Aorta (tissue), 5 donors: ENCODE data around the gene RPTOR. TPM values are rescaled to one million over a fixed set of nuclear protein-coding genes. Genes with fewer than 3 reads are reported as not detected.

Source experiments
- ATAC-seq: fragments of 200-7000 bp; cut with Tn5 transposase; one replicate; pipeline ENCODE4 v1.9.1; 2022; ENCODE audit warnings: moderate library complexity; ENCODE audit not compliant: low FRiP score
- DNase-seq, 2 donors: peaks; one replicate each; pipeline ENCODE4 v3.0.0-alpha.2; 2020
- H3K27ac ChIP-seq, 2 donors: one replicate each; pipeline ENCODE4 v1.5.1; 2013; ENCODE audit warnings: low read length in 2 of 2, mild to moderate bottlenecking in 2 of 2, moderate library complexity in 2 of 2, control low read depth in 1 of 2, inconsistent platforms in 1 of 2, low read depth in 1 of 2
- H3K27me3 ChIP-seq, 2 donors: one replicate each; pipeline ENCODE4 v1.6.1; 2013; ENCODE audit warnings: control low read depth in 1 of 2, low read length in 1 of 2, mild to moderate bottlenecking in 1 of 2, moderate library complexity in 1 of 2; ENCODE audit not compliant: insufficient read depth in 2 of 2, control insufficient read depth in 1 of 2
- H3K36me3 ChIP-seq, 2 donors: one replicate each; pipeline ENCODE4 v1.6.1; 2013; ENCODE audit warnings: control low read depth in 1 of 2, low read length in 1 of 2, mild to moderate bottlenecking in 1 of 2; ENCODE audit not compliant: insufficient read depth in 2 of 2, control insufficient read depth in 1 of 2
- H3K4me1 ChIP-seq, 2 donors: one replicate each; pipeline ENCODE4 v1.6.1; 2013; ENCODE audit warnings: low read length in 2 of 2, control low read depth in 1 of 2, mild to moderate bottlenecking in 1 of 2, moderate library complexity in 1 of 2; ENCODE audit not compliant: insufficient read depth in 2 of 2, control insufficient read depth in 1 of 2
- H3K4me3 ChIP-seq, 2 donors: one replicate each; pipeline ENCODE4 v1.5.1; 2013; ENCODE audit warnings: low read length in 2 of 2, control low read depth in 1 of 2, mild to moderate bottlenecking in 1 of 2
- H3K9me3 ChIP-seq: one replicate; pipeline ENCODE4 v1.6.1; 2013; ENCODE audit warnings: mild to moderate bottlenecking, low read length; ENCODE audit not compliant: control insufficient read depth
- WGBS, 2 donors: extraction: QIAGEN DNeasy Blood & Tissue Kit; methylation state at CpG; one replicate each; pipeline ENCODE4 v1.1.7; 2013; 5-methylcytosine and 5-hydroxymethylcytosine counted together
- intact Hi-C, 2 donors: fragments of 100-400 bp; cut with DNase I; formaldehyde crosslinking; loops; one replicate each; pipeline versions ENCODE4 v1.14.2 to v1.15.0; 2022
- polyA plus RNA-seq, 2 donors: library from polyadenylated mRNA; stranded (reverse); fragments of 200-250 nt; gene quantifications; one replicate each; pipeline ENCODE4 v1.2.3, GENCODE V29; 2013
- total RNA-seq, 2 donors: library from RNA; stranded (reverse); fragmentation: NEBNext Ultra II Directional; extraction: Animal tissue kit (Norgen Biotek cat#: 25700); gene quantifications; one replicate each; pipeline ENCODE4 v1.2.1, GENCODE V29; 2021
- donor health status: healthy with polysubstance abuse.
- donor health status: Bipolar disorder and iron deficiency.
- donor health status: DM: no; HTN: no; CAD: no.
- donor health status: DM: no; HTN: no; CAD: no.
- donor health status: DM: yes; HTN: yes; CAD: no.

The RPTOR gene
- total and polyA plus RNA-seq, 4 donors, result 2.1 to 31.4 (median 18.6) TPM

- H3K27me3 ChIP-seq, result no peaks in the 10 kb centered on the region
- 97 to 98% methylated on average over 12 of the region's 12 CpGs for WGBS, 2 donors
These were observed 56.5 kb downstream of the RPTOR start for GRCh38 chr17:80601146-80601545.

GRCh38 chr17:80603396-80603795, 58.8 kb downstream of the RPTOR start:
- Histone ChIP-seq H3K36me3 (no peaks in the 10 kb centered on the region), H3K9me3 (no peaks in the 10 kb centered on the region), H3K4me3 (no peak overlapping the region), H3K27me3 (no peaks in the 10 kb centered on the region), H3K27ac (no peak overlapping the region), H3K4me1 (no peaks in the 10 kb centered on the region)
- DNase-seq, result no peak
- no peak for ATAC-seq
- 90 to 92% methylated on average over 10 of the region's 10 CpGs for WGBS, 2 donors
- intact Hi-C loops, result no loop called here

More at GRCh38 chr17:80601146-80601545, 56.5 kb downstream of the RPTOR start:
- Histone ChIP-seq H3K27ac (no peak overlapping the region), H3K4me3 (no peak overlapping the region), H3K9me3 (no peaks in the 10 kb centered on the region), H3K36me3 (no peaks in the 10 kb centered on the region), H3K4me1 (no peaks in the 10 kb centered on the region)
- intact Hi-C loops, result no loop called here
- ATAC-seq, result no peak
- no peak for DNase-seq

GRCh38 chr17:80604009-80604669, 59.5 kb downstream of the RPTOR start:
- WGBS, 2 donors, result 97 to 99% methylated on average over 5 of the region's 5 CpGs
- Histone ChIP-seq H3K27me3 (no peaks in the 10 kb centered on the region), H3K27ac (no peak overlapping the region), H3K4me3 (no peak overlapping the region), H3K4me1 (no peaks in the 10 kb centered on the region), H3K9me3 (no peaks in the 10 kb centered on the region), H3K36me3 (no peaks in the 10 kb centered on the region)
- DNase-seq, result no peak
- ATAC-seq, result no peak
- intact Hi-C loops, result no loop called here

- H3K36me3 ChIP-seq, result no peaks in the 10 kb centered on the region
- no peaks in the 10 kb centered on the region for H3K4me1 ChIP-seq
- WGBS, 2 donors, result 94 to 97% methylated on average over 7 of the region's 7 CpGs
- no peak overlapping the region for H3K4me3 ChIP-seq
- intact Hi-C loops, result no loop called here
- ATAC-seq (no peak), DNase-seq (no peak)
- no peaks in the 10 kb centered on the region for H3K27me3 ChIP-seq
- H3K27ac ChIP-seq, result no peak overlapping the region
- no peaks in the 10 kb centered on the region for H3K9me3 ChIP-seq
These were observed 60.0 kb downstream of the RPTOR start for GRCh38 chr17:80604670-80605010.

GRCh38 chr17:80605326-80606066, 60.9 kb downstream of the RPTOR start:
- Histone ChIP-seq H3K36me3 (no peaks in the 10 kb centered on the region), H3K9me3 (no peaks in the 10 kb centered on the region), H3K27ac (no peak overlapping the region), H3K27me3 (no peaks in the 10 kb centered on the region), H3K4me3 (no peak overlapping the region), H3K4me1 (no peaks in the 10 kb centered on the region)
- WGBS, 2 donors, result 84% methylated on average over 16 of the region's 16 CpGs
- ATAC-seq, result no peak
- DNase-seq, result no peak
- intact Hi-C loops, result no loop called here

GRCh38 chr17:80608326-80608725, 63.7 kb downstream of the RPTOR start:
- H3K27ac ChIP-seq, result no peak overlapping the region
- H3K4me1 ChIP-seq, result no peaks in the 10 kb centered on the region
- H3K27me3 ChIP-seq, result no peaks in the 10 kb centered on the region
- no peaks in the 10 kb centered on the region for H3K36me3 ChIP-seq
- H3K9me3 ChIP-seq, result no peaks in the 10 kb centered on the region
- ATAC-seq (no peak), DNase-seq (no peak)
- intact Hi-C loops, result no loop called here
- H3K4me3 ChIP-seq, result no peak overlapping the region
- WGBS, 2 donors, result 97 to 99% methylated on average over 12 of the region's 12 CpGs

GRCh38 chr17:80609757-80610156, 65.1 kb downstream of the RPTOR start:
- ATAC-seq (no peak), DNase-seq (no peak)
- intact Hi-C loops, result no loop called here
- Histone ChIP-seq H3K36me3 (no peaks in the 10 kb centered on the region), H3K4me3 (no peak overlapping the region), H3K27ac (no peak overlapping the region), H3K9me3 (no peaks in the 10 kb centered on the region), H3K4me1 (no peaks in the 10 kb centered on the region), H3K27me3 (no peaks in the 10 kb centered on the region)
- 86 to 93% methylated on average over 5 of the region's 5 CpGs for WGBS, 2 donors

GRCh38 chr17:80611816-80612215, 67.2 kb downstream of the RPTOR start:
- Histone ChIP-seq H3K4me1 (no peaks in the 10 kb centered on the region), H3K27ac (no peak overlapping the region), H3K27me3 (no peaks in the 10 kb centered on the region), H3K4me3 (no peak overlapping the region), H3K36me3 (no peaks in the 10 kb centered on the region), H3K9me3 (no peaks in the 10 kb centered on the region)
- ATAC-seq, result no peak
- intact Hi-C loops, result no loop called here
- 80 to 82% methylated on average over 1 of the region's 1 CpG for WGBS, 2 donors
- DNase-seq, result no peak
